Glutamatergic neuron (in vitro differentiated cells): Measurements from ENCODE around the gene STIMATE. TPM values are rescaled to one million over a fixed set of nuclear protein-coding genes. Genes with fewer than 3 reads are reported as not detected.

ENCODE experiments used
- DNase-seq: peaks from one replicate; pipeline ENCODE4 v3.0.0; 2022
- H3K27ac Mint-ChIP-seq: one replicate; pipeline ENCODE4 v1.8.0; 2020; ENCODE audit warnings: mild to moderate bottlenecking, mixed read lengths, inconsistent platforms; ENCODE audit not compliant: unreplicated experiment
- H3K27me3 Mint-ChIP-seq: one replicate; pipeline ENCODE4 v1.8.0; 2020; ENCODE audit warnings: mild to moderate bottlenecking, moderate library complexity, mixed read lengths, inconsistent platforms; ENCODE audit not compliant: unreplicated experiment
- H3K36me3 Mint-ChIP-seq: one replicate; pipeline ENCODE4 v1.8.0; 2020; ENCODE audit warnings: mild to moderate bottlenecking, mixed read lengths, inconsistent platforms; ENCODE audit not compliant: unreplicated experiment
- H3K4me1 Mint-ChIP-seq: one replicate; pipeline ENCODE4 v1.8.0; 2020; ENCODE audit warnings: mild to moderate bottlenecking, low read depth, mixed read lengths, inconsistent platforms; ENCODE audit not compliant: unreplicated experiment
- H3K4me3 Mint-ChIP-seq: one replicate; pipeline ENCODE4 v1.8.0; 2020; ENCODE audit warnings: mild to moderate bottlenecking, mixed read lengths, inconsistent platforms; ENCODE audit not compliant: unreplicated experiment
- H3K9me3 Mint-ChIP-seq: one replicate; pipeline ENCODE4 v1.8.0; 2020; ENCODE audit warnings: mild to moderate bottlenecking, moderate library complexity, mixed read lengths, inconsistent platforms; ENCODE audit not compliant: unreplicated experiment
- total RNA-seq: library from RNA; stranded (reverse); fragmentation: NEBNext Ultra II Directional; extraction: Animal tissue kit (Norgen Biotek cat#: 25700); gene quantifications from one replicate; pipeline ENCODE4 v1.2.1, GENCODE V29; 2021; ENCODE audit not compliant: unreplicated experiment
- TF ChIP-seq, protein P1 (sequence below): fragments of 200-600 bp; sonication (generic); IDR thresholded peaks from one replicate; pipeline ENCODE4 v1.5.0; 2021; ENCODE audit not compliant: partially characterized antibody, unreplicated experiment

STIMATE gene
- total RNA-seq, 1 donor from 2014 or later, result 23.0 TPM

- Mint-ChIP-seq H3K9me3 (peaks cover 1% of the 10 kb centered on the region), H3K27ac (no peak overlapping the region), H3K4me1 (peaks cover 3% of the 10 kb centered on the region), H3K36me3 (peaks cover under 1% of the 10 kb centered on the region), H3K27me3 (no peaks in the 10 kb centered on the region), H3K4me3 (no peak overlapping the region)
- TF ChIP-seq, protein P1, sequence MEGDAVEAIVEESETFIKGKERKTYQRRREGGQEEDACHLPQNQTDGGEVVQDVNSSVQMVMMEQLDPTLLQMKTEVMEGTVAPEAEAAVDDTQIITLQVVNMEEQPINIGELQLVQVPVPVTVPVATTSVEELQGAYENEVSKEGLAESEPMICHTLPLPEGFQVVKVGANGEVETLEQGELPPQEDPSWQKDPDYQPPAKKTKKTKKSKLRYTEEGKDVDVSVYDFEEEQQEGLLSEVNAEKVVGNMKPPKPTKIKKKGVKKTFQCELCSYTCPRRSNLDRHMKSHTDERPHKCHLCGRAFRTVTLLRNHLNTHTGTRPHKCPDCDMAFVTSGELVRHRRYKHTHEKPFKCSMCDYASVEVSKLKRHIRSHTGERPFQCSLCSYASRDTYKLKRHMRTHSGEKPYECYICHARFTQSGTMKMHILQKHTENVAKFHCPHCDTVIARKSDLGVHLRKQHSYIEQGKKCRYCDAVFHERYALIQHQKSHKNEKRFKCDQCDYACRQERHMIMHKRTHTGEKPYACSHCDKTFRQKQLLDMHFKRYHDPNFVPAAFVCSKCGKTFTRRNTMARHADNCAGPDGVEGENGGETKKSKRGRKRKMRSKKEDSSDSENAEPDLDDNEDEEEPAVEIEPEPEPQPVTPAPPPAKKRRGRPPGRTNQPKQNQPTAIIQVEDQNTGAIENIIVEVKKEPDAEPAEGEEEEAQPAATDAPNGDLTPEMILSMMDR, result no peak
- no peak for DNase-seq
Observed at GRCh38 chr3:52879581-52879980, 17.8 kb downstream of the STIMATE start.

DNA sequence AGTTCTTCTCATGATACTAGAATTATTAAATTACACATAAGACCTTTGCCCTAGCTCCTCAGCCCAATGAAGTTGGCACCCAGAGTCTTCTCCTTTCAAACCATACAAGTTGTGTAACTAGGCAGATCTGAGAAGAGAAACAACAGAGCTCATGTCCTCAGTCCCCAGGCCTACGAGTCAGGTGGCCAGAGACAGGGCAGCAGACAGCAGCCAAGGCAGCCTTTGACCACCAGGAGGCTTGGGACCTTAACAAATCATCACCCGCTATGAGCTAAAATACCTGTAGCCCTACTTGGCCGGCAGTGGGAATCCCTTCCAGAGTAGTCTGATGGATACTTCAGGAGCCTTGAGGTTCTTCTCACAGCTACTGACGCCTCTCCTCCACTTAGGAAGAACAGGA, 18.3 kb downstream of the STIMATE start:
- DNase-seq, result no peak
- no peak overlapping the region for H3K4me3 Mint-ChIP-seq
- H3K4me1 Mint-ChIP-seq, result peaks cover 4% of the 10 kb centered on the region
- H3K27me3 Mint-ChIP-seq, result no peaks in the 10 kb centered on the region
- peaks cover 1% of the 10 kb centered on the region for H3K9me3 Mint-ChIP-seq
- no peaks in the 10 kb centered on the region for H3K36me3 Mint-ChIP-seq
- TF ChIP-seq, protein P1, result no peak
- H3K27ac Mint-ChIP-seq, result no peak overlapping the region

- Mint-ChIP-seq H3K4me3 (no peak overlapping the region), H3K27ac (no peak overlapping the region), H3K27me3 (no peaks in the 10 kb centered on the region), H3K4me1 (peaks cover 15% of the 10 kb centered on the region), H3K36me3 (no peaks in the 10 kb centered on the region), H3K9me3 (peaks cover 1% of the 10 kb centered on the region)
- no peak for DNase-seq
- TF ChIP-seq, protein P1, result no peak
Observed at GRCh38 chr3:52877085-52877484, 20.3 kb downstream of the STIMATE start.

DNA sequence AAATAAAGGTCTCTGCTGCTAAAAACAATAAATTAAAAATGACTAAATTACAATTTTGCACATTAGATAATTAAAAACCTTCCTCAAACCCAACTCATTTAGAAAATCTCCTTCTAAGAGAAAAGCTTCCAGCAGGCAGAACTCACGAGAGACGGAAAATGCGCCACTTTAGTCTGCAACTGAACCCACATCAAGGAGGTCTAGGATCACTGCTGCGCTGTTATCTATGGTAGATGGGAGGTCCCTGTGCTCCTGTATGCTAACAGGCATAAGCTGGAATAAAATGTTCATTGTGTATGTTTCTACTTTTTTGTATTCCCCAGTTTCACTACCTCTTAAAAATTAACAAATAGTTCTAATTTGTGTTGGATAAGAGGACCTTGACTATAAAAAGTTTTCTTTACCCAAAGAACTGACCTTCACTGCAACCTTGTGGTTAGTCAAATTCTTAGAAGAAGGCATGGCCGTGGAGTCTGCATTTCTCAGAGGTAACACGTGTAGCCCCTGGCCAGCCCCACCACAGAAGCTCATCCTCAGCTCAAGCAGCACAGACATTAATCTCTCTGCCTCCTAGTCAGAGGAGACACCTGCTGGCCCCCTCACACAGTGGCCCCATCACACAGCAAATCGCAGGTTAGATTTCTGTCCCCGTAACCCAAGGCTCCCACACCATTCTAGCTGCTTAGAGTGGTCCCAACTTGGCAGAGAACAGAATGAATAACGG, 22.3 kb downstream of the STIMATE start:
- Mint-ChIP-seq H3K9me3 (peaks cover 1% of the 10 kb centered on the region), H3K4me3 (no peak overlapping the region), H3K4me1 (peaks cover 15% of the 10 kb centered on the region), H3K27ac (no peak overlapping the region), H3K27me3 (no peaks in the 10 kb centered on the region), H3K36me3 (no peaks in the 10 kb centered on the region)
- no peak for DNase-seq
- TF ChIP-seq, protein P1, result no peak

- no peaks in the 10 kb centered on the region for H3K36me3 Mint-ChIP-seq
- H3K27ac Mint-ChIP-seq, result no peak overlapping the region
- H3K9me3 Mint-ChIP-seq, result peaks cover under 1% of the 10 kb centered on the region
- no peaks in the 10 kb centered on the region for H3K27me3 Mint-ChIP-seq
- H3K4me1 Mint-ChIP-seq, result peaks cover 15% of the 10 kb centered on the region
- TF ChIP-seq, protein P1, result no peak
- H3K4me3 Mint-ChIP-seq, result no peak overlapping the region
- DNase-seq, result no peak
Observed at GRCh38 chr3:52874160-52874701, 23.1 kb downstream of the STIMATE start.
